Progenitor cell of endocrine pancreas (in vitro differentiated cells): Measurements from ENCODE around the gene DAP. TPM values are rescaled to one million over a fixed set of nuclear protein-coding genes. Genes with fewer than 3 reads are reported as not detected.
A peak's percentile ranks its signal among the peaks of the same experiment; 100 is the strongest.

Experiments used
- DNase-seq: peaks from one replicate; pipeline ENCODE4 v3.0.0; 2021; ENCODE audit warnings: low spot score; ENCODE audit not compliant: unreplicated experiment
- H3K27ac Mint-ChIP-seq: 2 replicates; pipeline ENCODE4 v1.8.0; 2021; ENCODE audit warnings: mild to moderate bottlenecking, moderate library complexity, mixed read lengths
- H3K27me3 Mint-ChIP-seq: 2 replicates; pipeline ENCODE4 v1.8.0; 2021; ENCODE audit warnings: mixed read lengths
- H3K36me3 Mint-ChIP-seq: 2 replicates; pipeline ENCODE4 v1.8.0; 2022; ENCODE audit warnings: mixed read lengths; ENCODE audit not compliant: insufficient read depth
- H3K4me1 Mint-ChIP-seq: 2 replicates; pipeline ENCODE4 v1.8.0; 2021; ENCODE audit warnings: low read depth, mixed read lengths
- H3K4me3 Mint-ChIP-seq: 2 replicates; pipeline ENCODE4 v1.8.0; 2021; ENCODE audit warnings: low read depth, mild to moderate bottlenecking, moderate library complexity, mixed read lengths
- H3K9me3 Mint-ChIP-seq: 2 replicates; pipeline ENCODE4 v1.8.0; 2021; ENCODE audit warnings: low read depth, mixed read lengths
- total RNA-seq: library from RNA; stranded (reverse); gene quantifications from 2 replicates; pipeline ENCODE4 v1.2.1, GENCODE V29; 2021
- TF ChIP-seq, protein P1 (sequence below): fragments of 200-600 bp; sonication (generic); IDR thresholded peaks from one replicate; pipeline ENCODE4 v1.5.0; 2021; ENCODE audit warnings: antibody characterized with exemption, mild to moderate bottlenecking; ENCODE audit not compliant: unreplicated experiment

Gene DAP
- total RNA-seq, 1 donor from 2014 or later, result 91.1 TPM

DNA sequence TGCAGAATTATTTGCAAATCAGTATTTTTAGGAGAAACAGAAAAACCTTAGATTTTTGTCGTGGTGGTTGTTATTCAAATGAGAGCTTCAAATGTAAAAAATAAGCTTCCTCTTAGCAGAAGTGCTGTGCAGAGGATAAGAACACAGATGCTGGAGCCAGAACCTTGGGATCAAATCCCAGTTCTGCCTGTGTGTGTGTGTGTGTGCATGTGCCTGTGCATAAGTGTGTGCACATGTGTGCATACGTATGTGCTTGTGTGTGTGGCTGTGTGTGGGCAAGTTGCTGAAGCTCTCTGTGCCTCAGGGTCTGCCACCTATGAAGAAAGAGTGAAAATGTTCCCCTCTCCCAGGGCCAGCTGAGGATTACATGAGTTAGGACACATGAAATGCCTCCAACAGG lies 8.6 kb downstream of the DAP start:
- no peak for DNase-seq
- peaks cover 19% of the 10 kb centered on the region for H3K4me1 Mint-ChIP-seq
- TF ChIP-seq, protein P1, sequence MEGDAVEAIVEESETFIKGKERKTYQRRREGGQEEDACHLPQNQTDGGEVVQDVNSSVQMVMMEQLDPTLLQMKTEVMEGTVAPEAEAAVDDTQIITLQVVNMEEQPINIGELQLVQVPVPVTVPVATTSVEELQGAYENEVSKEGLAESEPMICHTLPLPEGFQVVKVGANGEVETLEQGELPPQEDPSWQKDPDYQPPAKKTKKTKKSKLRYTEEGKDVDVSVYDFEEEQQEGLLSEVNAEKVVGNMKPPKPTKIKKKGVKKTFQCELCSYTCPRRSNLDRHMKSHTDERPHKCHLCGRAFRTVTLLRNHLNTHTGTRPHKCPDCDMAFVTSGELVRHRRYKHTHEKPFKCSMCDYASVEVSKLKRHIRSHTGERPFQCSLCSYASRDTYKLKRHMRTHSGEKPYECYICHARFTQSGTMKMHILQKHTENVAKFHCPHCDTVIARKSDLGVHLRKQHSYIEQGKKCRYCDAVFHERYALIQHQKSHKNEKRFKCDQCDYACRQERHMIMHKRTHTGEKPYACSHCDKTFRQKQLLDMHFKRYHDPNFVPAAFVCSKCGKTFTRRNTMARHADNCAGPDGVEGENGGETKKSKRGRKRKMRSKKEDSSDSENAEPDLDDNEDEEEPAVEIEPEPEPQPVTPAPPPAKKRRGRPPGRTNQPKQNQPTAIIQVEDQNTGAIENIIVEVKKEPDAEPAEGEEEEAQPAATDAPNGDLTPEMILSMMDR, result no peak
- no peak overlapping the region for H3K4me3 Mint-ChIP-seq
- peaks cover 18% of the 10 kb centered on the region for H3K36me3 Mint-ChIP-seq
- no peaks in the 10 kb centered on the region for H3K27me3 Mint-ChIP-seq
- no peak overlapping the region for H3K27ac Mint-ChIP-seq
- no peaks in the 10 kb centered on the region for H3K9me3 Mint-ChIP-seq

DNA sequence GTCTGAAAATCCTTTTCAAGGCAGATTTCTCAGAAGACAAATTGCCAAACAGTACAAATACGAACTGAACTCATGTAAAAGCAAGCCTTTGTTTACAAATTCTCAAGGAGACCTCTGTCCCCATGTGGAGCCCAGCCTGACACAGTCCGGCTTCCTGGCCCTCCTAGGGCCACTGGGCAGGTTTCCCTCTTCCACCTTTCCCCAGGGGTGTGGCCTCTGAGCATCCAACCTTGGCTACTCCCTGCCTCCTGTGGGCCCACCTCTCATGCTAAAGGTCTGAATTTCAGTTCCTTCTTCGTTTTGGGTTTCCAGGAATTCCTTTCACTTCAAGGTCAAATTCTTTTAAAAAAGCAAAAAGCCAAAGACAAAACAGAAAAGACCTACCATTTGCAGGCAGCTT lies 10.1 kb downstream of the DAP start:
- peaks cover 29% of the 10 kb centered on the region for H3K36me3 Mint-ChIP-seq
- peaks cover 22% of the 10 kb centered on the region for H3K4me1 Mint-ChIP-seq
- no peak overlapping the region for H3K4me3 Mint-ChIP-seq
- no peaks in the 10 kb centered on the region for H3K9me3 Mint-ChIP-seq
- no peaks in the 10 kb centered on the region for H3K27me3 Mint-ChIP-seq
- TF ChIP-seq, protein P1, result no peak
- H3K27ac Mint-ChIP-seq, result no peak overlapping the region
- no peak for DNase-seq

DNA sequence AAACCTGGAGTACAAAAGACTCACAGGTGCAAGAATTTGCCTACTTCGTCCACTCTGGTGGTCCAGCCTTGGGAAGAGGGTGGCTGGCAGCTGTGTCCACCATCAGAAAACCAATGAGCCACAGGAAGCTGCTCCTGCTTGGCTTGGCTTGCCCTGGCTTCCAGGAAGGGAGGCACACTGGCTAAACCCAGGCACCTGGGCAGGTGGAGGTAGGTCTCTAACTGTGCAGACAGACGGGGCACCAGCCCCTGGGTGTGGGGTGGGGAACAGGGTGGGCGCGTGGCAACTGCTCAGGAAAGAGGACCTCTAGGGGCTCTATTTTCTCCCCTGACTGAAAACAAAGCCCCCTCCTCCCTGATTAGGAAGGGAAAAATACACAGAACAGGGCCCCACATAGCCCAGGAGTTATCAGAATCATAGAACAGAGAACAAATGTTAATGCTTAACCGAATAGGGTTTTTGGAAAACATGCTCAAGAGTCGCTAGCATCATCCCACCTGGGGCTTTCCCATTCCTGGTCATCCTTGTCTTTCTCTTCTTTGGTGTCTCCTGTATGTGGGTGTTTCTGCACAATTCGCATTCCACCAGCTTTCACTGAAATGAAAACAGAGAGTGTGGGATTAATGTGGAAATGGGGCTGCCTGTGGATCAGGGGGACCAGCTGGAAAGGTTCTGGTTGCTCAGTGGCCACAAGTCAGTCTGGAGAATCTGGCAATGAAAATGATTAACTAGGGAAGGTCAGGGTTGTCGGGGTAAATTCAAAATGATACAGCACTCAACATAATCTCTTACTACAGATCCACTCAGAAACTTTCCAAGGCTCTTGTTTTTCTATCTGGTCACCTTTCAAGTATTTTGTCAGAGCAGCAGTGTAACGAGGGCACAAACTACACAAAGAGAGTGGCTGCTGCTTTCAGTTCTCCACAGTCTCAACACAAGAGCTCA lies 13.1 kb downstream of the DAP start:
- TF ChIP-seq, protein P1, result no peak
- H3K4me1 Mint-ChIP-seq, result peaks cover 24% of the 10 kb centered on the region
- H3K27me3 Mint-ChIP-seq, result no peaks in the 10 kb centered on the region
- H3K9me3 Mint-ChIP-seq, result peaks cover 6% of the 10 kb centered on the region
- peak overlapping the region; percentile 69 for H3K27ac Mint-ChIP-seq
- no peak for DNase-seq
- H3K4me3 Mint-ChIP-seq, result peak overlapping the region; percentile 1
- peaks cover 40% of the 10 kb centered on the region for H3K36me3 Mint-ChIP-seq

DNA sequence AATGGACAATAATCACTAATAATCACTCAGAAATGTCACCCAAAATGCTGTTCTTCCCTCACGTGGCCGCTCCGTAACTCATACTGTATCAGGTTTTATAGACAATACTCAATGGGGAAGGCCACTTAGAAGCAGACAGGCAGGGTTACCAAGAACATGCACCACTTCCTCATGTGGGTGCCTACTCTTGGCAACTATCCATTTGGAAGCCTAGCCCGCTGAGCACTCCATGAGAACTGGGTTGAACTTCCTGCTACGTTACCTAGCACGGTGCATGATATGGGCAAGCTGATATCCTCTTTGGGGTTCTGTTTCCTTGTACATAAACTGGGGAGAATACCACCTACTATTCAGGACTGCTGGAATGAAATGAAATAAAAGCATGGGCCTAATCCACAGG lies 14.3 kb downstream of the DAP start:
- peaks cover 14% of the 10 kb centered on the region for H3K9me3 Mint-ChIP-seq
- H3K4me1 Mint-ChIP-seq, result peaks cover 24% of the 10 kb centered on the region
- TF ChIP-seq, protein P1, result no peak
- no peaks in the 10 kb centered on the region for H3K27me3 Mint-ChIP-seq
- no peak for DNase-seq
- H3K27ac Mint-ChIP-seq, result no peak overlapping the region
- H3K4me3 Mint-ChIP-seq, result no peak overlapping the region
- peaks cover 50% of the 10 kb centered on the region for H3K36me3 Mint-ChIP-seq

DNA sequence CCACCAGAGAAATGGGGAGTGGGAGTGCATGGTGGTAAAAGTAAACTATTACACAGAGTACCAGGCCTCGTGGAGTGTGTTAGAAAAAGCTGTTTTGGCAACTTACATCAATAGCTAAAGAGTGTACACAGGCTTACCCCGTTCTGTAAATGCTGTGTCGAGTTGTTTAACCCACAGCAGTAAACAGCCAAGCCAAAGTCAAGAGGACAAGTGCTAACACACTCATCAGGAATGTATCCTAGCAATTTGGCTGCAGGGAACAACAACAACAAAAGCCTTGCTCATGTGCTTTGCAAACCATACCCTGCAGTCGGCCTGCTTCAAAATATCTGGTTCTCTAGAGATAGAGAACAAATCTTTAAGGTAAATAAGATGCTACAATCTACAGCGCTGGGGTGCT lies 15.9 kb downstream of the DAP start:
- Mint-ChIP-seq H3K27me3 (no peaks in the 10 kb centered on the region), H3K4me3 (no peak overlapping the region), H3K4me1 (peaks cover 22% of the 10 kb centered on the region), H3K9me3 (peaks cover 28% of the 10 kb centered on the region), H3K27ac (no peak overlapping the region), H3K36me3 (peaks cover 66% of the 10 kb centered on the region)
- no peak for DNase-seq
- TF ChIP-seq, protein P1, result no peak
